IMR-90 (cell line): ENCODE data around the gene JAKMIP1.
A peak's percentile ranks its signal among the peaks of the same experiment; 100 is the strongest.

Experiments used
- BHLHE40 ChIP-seq: fragments of 150-350 bp; IDR thresholded peaks from 2 replicates; pipeline ENCODE4 v1.6.1; 2016; ENCODE audit warnings: mild to moderate bottlenecking, low read depth, low read length
- CEBPB ChIP-seq: IDR thresholded peaks from 2 replicates; pipeline ENCODE4 v1.6.1; 2012; ENCODE audit warnings: low read depth, low read length, improper control_type of control experiment
- CHD1 ChIP-seq: IDR thresholded peaks from 2 replicates; pipeline ENCODE4 v1.6.1; 2012; ENCODE audit warnings: low read depth, low read length, improper control_type of control experiment
- FOS ChIP-seq: fragments of 150-350 bp; IDR thresholded peaks from 2 replicates; pipeline ENCODE4 v1.6.1; 2016; ENCODE audit warnings: low read depth, low read length
- MAFK ChIP-seq: IDR thresholded peaks from 2 replicates; pipeline ENCODE4 v1.6.1; 2012; ENCODE audit warnings: low read depth, low read length, improper control_type of control experiment
- MXI1 ChIP-seq: IDR thresholded peaks from 2 replicates; pipeline ENCODE4 v1.6.1; 2012; ENCODE audit warnings: low read depth, mild to moderate bottlenecking, low read length, moderate library complexity, borderline replicate concordance
- NFE2L2 ChIP-seq: fragments of 150-350 bp; IDR thresholded peaks from 2 replicates; pipeline ENCODE4 v1.6.1; 2016; ENCODE audit warnings: low read depth, mild to moderate bottlenecking, low read length
- POLR2A ChIP-seq: IDR thresholded peaks from 2 replicates; pipeline ENCODE4 v1.6.1; 2012; ENCODE audit warnings: mild to moderate bottlenecking, low read depth, low read length
- RAD21 ChIP-seq: IDR thresholded peaks from 2 replicates; pipeline ENCODE4 v1.6.1; 2012; ENCODE audit warnings: low read length, improper control_type of control experiment
- RCOR1 ChIP-seq: IDR thresholded peaks from 2 replicates; pipeline ENCODE4 v1.6.1; 2012; ENCODE audit warnings: mild to moderate bottlenecking, low read length, improper control_type of control experiment; ENCODE audit not compliant: insufficient replicate concordance
- SMC3 ChIP-seq: fragments of 150-350 bp; IDR thresholded peaks from 2 replicates; pipeline ENCODE4 v1.6.1; 2016; ENCODE audit warnings: low read depth, mild to moderate bottlenecking, antibody characterized with exemption, low read length, moderate library complexity
- USF2 ChIP-seq: fragments of 150-350 bp; IDR thresholded peaks from 2 replicates; pipeline ENCODE4 v1.6.1; 2017; ENCODE audit warnings: mild to moderate bottlenecking, antibody characterized with exemption, low read length, low read depth
- TF ChIP-seq, protein P1 (sequence below): conservative IDR thresholded peaks from 2 replicates; pipeline ENCODE4 v1.5.1; 2012; ENCODE audit warnings: mild to moderate bottlenecking, low read depth, low read length, improper control_type of control experiment
- TF ChIP-seq, protein P2 (sequence below): fragments of 150-350 bp; IDR thresholded peaks from 2 replicates; pipeline ENCODE4 v1.6.1; 2016; ENCODE audit warnings: low read depth, mild to moderate bottlenecking, low read length, moderate library complexity, borderline replicate concordance

GRCh38 chr4:6201580-6202091 lies 1.3 kb upstream of the JAKMIP1 start:
- TF ChIP-seq, protein P1, sequence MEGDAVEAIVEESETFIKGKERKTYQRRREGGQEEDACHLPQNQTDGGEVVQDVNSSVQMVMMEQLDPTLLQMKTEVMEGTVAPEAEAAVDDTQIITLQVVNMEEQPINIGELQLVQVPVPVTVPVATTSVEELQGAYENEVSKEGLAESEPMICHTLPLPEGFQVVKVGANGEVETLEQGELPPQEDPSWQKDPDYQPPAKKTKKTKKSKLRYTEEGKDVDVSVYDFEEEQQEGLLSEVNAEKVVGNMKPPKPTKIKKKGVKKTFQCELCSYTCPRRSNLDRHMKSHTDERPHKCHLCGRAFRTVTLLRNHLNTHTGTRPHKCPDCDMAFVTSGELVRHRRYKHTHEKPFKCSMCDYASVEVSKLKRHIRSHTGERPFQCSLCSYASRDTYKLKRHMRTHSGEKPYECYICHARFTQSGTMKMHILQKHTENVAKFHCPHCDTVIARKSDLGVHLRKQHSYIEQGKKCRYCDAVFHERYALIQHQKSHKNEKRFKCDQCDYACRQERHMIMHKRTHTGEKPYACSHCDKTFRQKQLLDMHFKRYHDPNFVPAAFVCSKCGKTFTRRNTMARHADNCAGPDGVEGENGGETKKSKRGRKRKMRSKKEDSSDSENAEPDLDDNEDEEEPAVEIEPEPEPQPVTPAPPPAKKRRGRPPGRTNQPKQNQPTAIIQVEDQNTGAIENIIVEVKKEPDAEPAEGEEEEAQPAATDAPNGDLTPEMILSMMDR, result no peak
- no peak for TF ChIP-seq POLR2A
- TF ChIP-seq RAD21, result no peak
- no peak for TF ChIP-seq RCOR1
- no peak for TF ChIP-seq CEBPB
- no peak for TF ChIP-seq CHD1
- no peak for TF ChIP-seq MXI1
- no peak for TF ChIP-seq SMC3
- TF ChIP-seq, protein P2, sequence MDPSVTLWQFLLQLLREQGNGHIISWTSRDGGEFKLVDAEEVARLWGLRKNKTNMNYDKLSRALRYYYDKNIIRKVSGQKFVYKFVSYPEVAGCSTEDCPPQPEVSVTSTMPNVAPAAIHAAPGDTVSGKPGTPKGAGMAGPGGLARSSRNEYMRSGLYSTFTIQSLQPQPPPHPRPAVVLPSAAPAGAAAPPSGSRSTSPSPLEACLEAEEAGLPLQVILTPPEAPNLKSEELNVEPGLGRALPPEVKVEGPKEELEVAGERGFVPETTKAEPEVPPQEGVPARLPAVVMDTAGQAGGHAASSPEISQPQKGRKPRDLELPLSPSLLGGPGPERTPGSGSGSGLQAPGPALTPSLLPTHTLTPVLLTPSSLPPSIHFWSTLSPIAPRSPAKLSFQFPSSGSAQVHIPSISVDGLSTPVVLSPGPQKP, result no peak
- no peak for TF ChIP-seq BHLHE40
- TF ChIP-seq USF2, result 0 out of 2 replicates have a peak, but pooled peaks have one; percentile 24
- no peak for TF ChIP-seq NFE2L2
- TF ChIP-seq FOS, result no peak
- TF ChIP-seq MAFK, result no peak
